ENCODE data around the gene ARFGAP3. TPM values are rescaled to one million over a fixed set of nuclear protein-coding genes. Genes with fewer than 3 reads are reported as not detected.

The ARFGAP3 gene
- total and polyA plus RNA-seq, 10 donors = 15.0 to 46.8 (median 40.4) TPM

- Histone ChIP-seq H3K36me3 (peaks cover 0 to 5% (median 0%) of the 10 kb centered on the region in 6 donors), H3K4me3 (peak overlapping the region; percentile 64 to 88 (median 76)), H3K9me3 (no peaks in the 10 kb centered on the region), H3K27me3 (replicated peaks in 1 of 7) (no peaks in the 10 kb centered on the region), H3K4me1 (peaks cover 18 to 68% (median 41%) of the 10 kb centered on the region in 6 donors), H3K27ac (peak overlapping the region; percentile 92 to 99 (median 98))
- 1% methylated on average over 23 to 44 of the region's 44 CpGs for WGBS, 5 donors
- TF ChIP-seq CTCF (IDR thresholded peaks at IDR 0.05 in 8 of 11, conservative IDR thresholded peaks at IDR 0.05 in 3 of 11) (no peak), POLR2AphosphoS5 (IDR thresholded peaks at IDR 0.05) (peak; percentile 68 to 76 (median 69))
- peak; percentile 88 for DNase-seq
- intact Hi-C loops (cut with DNase I; ENCODE audit: low total_unique reads) = no loop called here
These were observed 751 bp downstream of the ARFGAP3 start for GRCh38 chr22:42856179-42856864.

- H3K27me3 ChIP-seq (replicated peaks in 1 of 7) = no peaks in the 10 kb centered on the region
- intact Hi-C loops (cut with DNase I; ENCODE audit: low total_unique reads) = no loop called here
- peak; percentile 56 for DNase-seq
- peaks cover 0 to 5% (median 0%) of the 10 kb centered on the region in 6 donors for H3K36me3 ChIP-seq
- H3K4me3 ChIP-seq = peak overlapping the region in 7 of 8 donors; percentile 64 to 88 (median 76)
- WGBS, 5 donors = 50 to 62% (median 57%) methylated on average over 4 of the region's 4 CpGs
- H3K9me3 ChIP-seq = no peaks in the 10 kb centered on the region
- no peak for TF ChIP-seq CTCF (IDR thresholded peaks at IDR 0.05 in 8 of 11, conservative IDR thresholded peaks at IDR 0.05 in 3 of 11)
- TF ChIP-seq POLR2A (IDR thresholded peaks at IDR 0.05) = no peak
- TF ChIP-seq POLR2AphosphoS5 (IDR thresholded peaks at IDR 0.05) = no peak
- H3K27ac ChIP-seq = peak overlapping the region in 7 of 8 donors; percentile 95 to 99 (median 98)
- peaks cover 15 to 63% (median 40%) of the 10 kb centered on the region in 6 donors for H3K4me1 ChIP-seq
These were observed 1.4 kb downstream of the ARFGAP3 start for GRCh38 chr22:42855721-42856120.

- Histone ChIP-seq H3K27ac (peak overlapping the region in 3 of 8 donors; percentile 97 to 98 (median 98)), H3K36me3 (peaks cover 0 to 5% (median 0%) of the 10 kb centered on the region in 6 donors), H3K4me1 (peaks cover 10 to 58% (median 35%) of the 10 kb centered on the region in 6 donors), H3K4me3 (peak overlapping the region in 2 of 8 donors; percentile 77 to 88), H3K9me3 (no peaks in the 10 kb centered on the region), H3K27me3 (replicated peaks in 1 of 7) (no peaks in the 10 kb centered on the region)
- TF ChIP-seq POLR2AphosphoS5 (IDR thresholded peaks at IDR 0.05) (no peak), CTCF (IDR thresholded peaks at IDR 0.05 in 8 of 11, conservative IDR thresholded peaks at IDR 0.05 in 3 of 11) (no peak), POLR2A (IDR thresholded peaks at IDR 0.05) (no peak)
- intact Hi-C loops (cut with DNase I; ENCODE audit: low total_unique reads) = no loop called here
- 74 to 86% (median 85%) methylated on average over 8 of the region's 8 CpGs for WGBS, 5 donors
- peak; percentile 21 for DNase-seq
These were observed 1.9 kb downstream of the ARFGAP3 start for GRCh38 chr22:42855211-42855610.

- no peak overlapping the region for H3K4me3 ChIP-seq
- no peaks in the 10 kb centered on the region for H3K9me3 ChIP-seq
- no peak overlapping the region for H3K27ac ChIP-seq
- no peak for DNase-seq
- peaks cover 0 to 18% (median 5%) of the 10 kb centered on the region in 6 donors for H3K4me1 ChIP-seq
- no peaks in the 10 kb centered on the region for H3K27me3 ChIP-seq (replicated peaks in 1 of 7)
- H3K36me3 ChIP-seq = peaks cover 0 to 39% (median 25%) of the 10 kb centered on the region in 6 donors
- 87 to 94% (median 92%) methylated on average over 5 of the region's 5 CpGs for WGBS, 5 donors
- intact Hi-C loops (cut with DNase I; ENCODE audit: low total_unique reads) = no loop called here
- TF ChIP-seq POLR2AphosphoS5 (IDR thresholded peaks at IDR 0.05) (no peak), POLR2A (IDR thresholded peaks at IDR 0.05) (no peak), CTCF (IDR thresholded peaks at IDR 0.05 in 8 of 11, conservative IDR thresholded peaks at IDR 0.05 in 3 of 11) (no peak)
These were observed 8.0 kb downstream of the ARFGAP3 start for GRCh38 chr22:42848941-42849550.
